Common myeloid progenitor, CD34-positive (primary cell): ENCODE results near the gene TMEM175.

Experiments used
- CTCF ChIA-PET: fragments of 350-600 bp; sonication (Branson Sonifier 250); formaldehyde crosslinking; loops from one replicate; lab custom pipeline; 2021; ENCODE audit warnings: antibody characterized with exemption; lab: Charles Lee
- POLR2A ChIA-PET: fragments of 350-600 bp; sonication (Branson Sonifier 250); formaldehyde crosslinking; loops from one replicate; lab custom pipeline; 2021; ENCODE audit warnings: antibody characterized with exemption; lab: Charles Lee
- DNase-seq, 3 donors: peaks; one replicate each; pipeline versions ENCODE4 v3.0.0 to v3.0.0-alpha.2; 2013
- H3K27ac ChIP-seq, 2 experiments: 1 replicate in 1 of 2; 2 replicates in 1 of 2; pipeline ENCODE4 v1.7.0; 2013; ENCODE audit warnings: inconsistent platforms in 2 of 2, low read length in 2 of 2, mild to moderate bottlenecking in 2 of 2, low read depth in 1 of 2, moderate library complexity in 1 of 2; ENCODE audit not compliant: severe bottlenecking in 2 of 2, insufficient read depth in 1 of 2, poor library complexity in 1 of 2
- H3K27me3 ChIP-seq, 5 experiments: replicated peaks in 2 of 5; 1 replicate in 3 of 5; 2 replicates in 2 of 5; pipeline versions ENCODE4 v1.6.1 to v1.7.0; 2013; ENCODE audit warnings: low read length in 4 of 5, mild to moderate bottlenecking in 2 of 5, moderate library complexity in 2 of 5, inconsistent platforms in 1 of 5; ENCODE audit not compliant: insufficient read depth in 5 of 5, control insufficient read depth in 4 of 5
- H3K36me3 ChIP-seq, 4 experiments: 1 replicate in 2 of 4; 2 replicates in 2 of 4; pipeline versions ENCODE4 v1.6.1 to v1.7.0; 2013; ENCODE audit warnings: low read length in 3 of 4, control low read depth in 1 of 4, mild to moderate bottlenecking in 1 of 4; ENCODE audit not compliant: control insufficient read depth in 4 of 4, insufficient read depth in 4 of 4
- H3K4me1 ChIP-seq, 4 experiments: 1 replicate in 3 of 4; 2 replicates in 1 of 4; pipeline versions ENCODE4 v1.6.1 to v1.7.1; 2013; ENCODE audit warnings: low read length in 3 of 4, mild to moderate bottlenecking in 3 of 4, control low read depth in 1 of 4, inconsistent platforms in 1 of 4, moderate library complexity in 1 of 4; ENCODE audit not compliant: control insufficient read depth in 4 of 4, insufficient read depth in 4 of 4; ENCODE audit errors: control extremely low read depth in 1 of 4
- H3K4me3 ChIP-seq, 7 experiments: 1 replicate in 4 of 7; 2 replicates in 3 of 7; pipeline versions ENCODE4 v1.5.1 to v1.7.0; 2013; ENCODE audit warnings: mild to moderate bottlenecking in 7 of 7, low read length in 6 of 7, moderate library complexity in 6 of 7, inconsistent platforms in 2 of 7, low read depth in 2 of 7, control low read depth in 1 of 7; ENCODE audit not compliant: insufficient read depth in 4 of 7, control insufficient read depth in 1 of 7; ENCODE audit errors: extremely low read depth in 1 of 7
- H3K9me3 ChIP-seq, 5 experiments: 1 replicate in 4 of 5; 2 replicates in 1 of 5; pipeline versions ENCODE4 v1.6.1 to v1.7.1; 2013; ENCODE audit warnings: low read length in 4 of 5, mild to moderate bottlenecking in 2 of 5, inconsistent platforms in 1 of 5, low read depth in 1 of 5, moderate library complexity in 1 of 5; ENCODE audit not compliant: control insufficient read depth in 4 of 5, insufficient read depth in 2 of 5; ENCODE audit errors: control extremely low read depth in 1 of 5
- WGBS: methylation state at CpG from one replicate; pipeline ENCODE4 v1.1.5; 2013; ENCODE audit not compliant: insufficient coverage; 5-methylcytosine and 5-hydroxymethylcytosine counted together

The TMEM175 gene

DNA sequence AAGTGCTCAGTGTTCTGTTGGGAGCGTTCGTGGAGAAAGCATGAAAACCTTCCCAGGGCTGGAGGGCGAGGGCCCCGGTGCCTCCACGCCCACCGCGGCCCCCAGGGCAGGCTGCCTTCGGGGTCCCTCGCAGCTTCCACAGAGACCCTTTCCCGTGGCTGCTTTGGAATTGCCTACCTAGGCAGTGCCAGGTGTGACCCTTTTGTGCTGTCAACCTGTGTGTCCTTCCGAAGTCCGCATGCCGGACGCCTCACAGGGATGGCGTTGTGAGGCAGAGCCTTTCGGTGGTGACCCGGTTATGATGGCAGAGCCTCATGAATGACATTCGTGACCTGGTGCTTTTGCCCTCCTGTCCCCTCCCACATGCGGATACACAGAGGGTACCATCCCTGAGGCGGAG, 17.4 kb downstream of the TMEM175 start:
- no peaks in the 10 kb centered on the region for H3K27me3 ChIP-seq
- no peak overlapping the region for H3K27ac ChIP-seq
- 98% methylated on average over 15 of the region's 20 CpGs for WGBS
- ChIA-PET POLR2A (no interaction called here), CTCF (interaction anchor here (2.1 kb wide), 1 partner anchor 38 kb away, joined by 4 read pairs; no protein-coding TSS in a partner anchor)
- no peak overlapping the region for H3K4me3 ChIP-seq
- peaks cover 0 to 10% (median 0%) of the 10 kb centered on the region in 4 experiments for H3K36me3 ChIP-seq
- H3K4me1 ChIP-seq, result peaks cover 0 to 8% (median 1%) of the 10 kb centered on the region in 4 experiments
- no peak for DNase-seq
- no peaks in the 10 kb centered on the region for H3K9me3 ChIP-seq

DNA sequence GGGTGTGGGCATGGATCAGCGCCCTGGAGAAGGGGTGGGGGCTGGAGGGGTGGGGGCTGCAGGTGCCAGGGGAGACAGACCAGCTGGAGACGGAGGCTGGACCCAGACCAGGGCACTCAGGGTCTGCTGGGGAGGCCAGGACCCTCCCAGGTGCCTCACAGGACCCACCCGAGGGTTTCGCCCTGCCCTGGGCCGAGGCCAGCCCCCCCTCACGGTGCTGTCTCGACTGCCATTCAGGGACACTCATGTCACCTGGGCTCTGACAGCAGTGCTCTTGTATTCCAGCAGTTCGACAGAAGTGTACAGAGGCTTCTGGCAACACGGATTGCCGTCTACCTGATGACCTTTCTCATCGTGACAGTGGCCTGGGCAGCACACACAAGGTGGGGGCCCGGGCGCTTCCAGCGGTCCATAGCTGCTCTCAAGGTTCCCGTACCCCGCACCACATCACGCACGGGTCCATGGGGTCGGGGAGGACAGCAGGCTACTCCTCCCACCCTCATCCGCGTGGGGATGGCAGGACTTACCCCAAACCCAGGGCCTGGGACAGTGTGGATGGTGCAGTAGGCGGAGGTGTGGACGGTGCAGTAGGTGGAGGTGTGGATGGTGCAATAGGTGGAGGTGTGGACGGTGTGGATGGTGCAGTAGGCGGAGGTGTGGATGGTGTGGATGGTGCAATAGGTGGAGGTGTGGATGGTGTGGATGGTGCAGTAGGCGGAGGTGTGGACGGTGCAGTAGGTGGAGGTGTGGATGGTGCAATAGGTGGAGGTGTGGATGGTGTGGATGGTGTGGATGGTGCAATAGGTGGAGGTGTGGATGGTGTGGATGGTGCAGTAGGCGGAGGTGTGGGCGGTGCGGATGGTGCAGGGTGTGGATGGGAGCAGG, 18.1 kb downstream of the TMEM175 start:
- POLR2A ChIA-PET, result no interaction called here

DNA sequence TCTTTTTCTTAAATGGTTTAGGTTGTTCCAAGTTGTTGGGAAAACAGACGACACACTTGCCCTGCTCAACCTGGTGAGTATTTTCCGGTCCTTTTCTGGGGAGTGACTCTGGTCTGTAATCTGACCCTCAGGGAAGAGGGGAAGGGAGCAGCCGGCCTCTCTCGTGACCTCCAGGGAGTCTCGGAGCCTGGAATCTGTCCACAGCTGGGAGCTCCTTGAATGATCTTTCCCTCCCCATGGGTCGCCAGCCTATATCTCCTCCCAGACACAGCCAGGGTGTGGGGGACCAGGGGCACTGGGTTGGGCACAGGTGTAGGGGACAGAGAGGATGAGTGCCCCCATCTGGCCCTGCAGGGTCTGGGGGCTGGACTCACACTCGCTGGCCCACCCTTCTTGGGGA, 18.9 kb downstream of the TMEM175 start:
- DNase-seq, result no peak
- Histone ChIP-seq H3K36me3 (peaks cover 0 to 18% (median 0%) of the 10 kb centered on the region in 4 experiments), H3K27me3 (no peaks in the 10 kb centered on the region), H3K4me3 (no peak overlapping the region), H3K9me3 (no peaks in the 10 kb centered on the region), H3K4me1 (peaks cover 0 to 8% (median 1%) of the 10 kb centered on the region in 4 experiments), H3K27ac (no peak overlapping the region)
- ChIA-PET POLR2A (no interaction called here), CTCF (interaction anchor here (2.1 kb wide), 1 partner anchor 36 kb away, joined by 4 read pairs; no protein-coding TSS in a partner anchor)
- WGBS, result 98% methylated on average over 4 of the region's 7 CpGs

More for the DNA sequence above, 18.1 kb downstream of the TMEM175 start:
- Histone ChIP-seq H3K4me3 (no peak overlapping the region), H3K4me1 (peaks cover 0 to 8% (median 1%) of the 10 kb centered on the region in 4 experiments), H3K27ac (no peak overlapping the region), H3K9me3 (no peaks in the 10 kb centered on the region), H3K27me3 (no peaks in the 10 kb centered on the region), H3K36me3 (peaks cover 0 to 14% (median 0%) of the 10 kb centered on the region in 4 experiments)
- DNase-seq, result no peak
- 86% methylated on average over 16 of the region's 30 CpGs for WGBS
- CTCF ChIA-PET, result interaction anchor here (2.1 kb wide), 1 partner anchor 37 kb away, joined by 4 read pairs; no protein-coding TSS in a partner anchor

DNA sequence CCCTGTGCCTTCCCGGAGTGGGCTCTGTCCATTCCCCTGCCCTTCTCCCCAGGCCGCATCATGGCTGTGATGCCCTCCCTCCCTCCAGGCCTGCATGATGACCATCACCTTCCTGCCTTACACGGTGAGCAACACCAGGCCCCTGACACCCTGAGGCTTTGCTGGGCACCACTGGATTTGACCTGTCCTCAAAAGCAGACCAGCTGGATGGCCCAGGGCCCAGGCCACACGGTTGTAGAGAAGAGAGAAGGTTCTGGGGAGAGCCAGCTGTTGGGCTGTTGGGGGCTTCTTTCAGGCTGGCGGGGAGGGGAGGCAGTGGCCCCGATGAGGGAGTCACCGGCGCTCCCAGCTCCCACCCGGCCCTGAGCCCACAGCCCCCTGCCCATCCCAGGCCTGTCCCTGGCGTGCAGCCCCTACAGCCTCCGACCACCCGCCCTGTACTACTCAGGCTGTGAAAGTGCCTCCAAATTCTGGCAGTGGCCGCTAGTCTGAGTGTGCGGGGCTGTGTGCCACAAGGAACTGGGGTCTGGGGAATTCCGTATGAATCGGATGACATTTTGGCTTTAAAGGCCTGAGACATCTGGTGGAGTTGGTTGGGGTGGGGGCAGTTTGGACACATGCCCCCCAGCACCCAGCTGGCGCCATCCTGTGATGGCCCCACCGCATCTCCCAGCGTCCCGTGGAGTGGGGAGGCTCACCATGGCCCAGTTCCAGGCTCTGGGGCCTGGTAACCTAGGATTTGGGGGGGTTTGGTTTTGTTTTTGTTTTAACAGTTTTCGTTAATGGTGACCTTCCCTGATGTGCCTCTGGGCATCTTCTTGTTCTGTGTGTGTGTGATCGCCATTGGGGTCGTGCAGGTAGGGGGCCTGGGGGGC, 19.6 kb downstream of the TMEM175 start:
- WGBS, result 95% methylated on average over 16 of the region's 23 CpGs
- H3K4me3 ChIP-seq, result no peak overlapping the region
- no peak for DNase-seq
- no peaks in the 10 kb centered on the region for H3K9me3 ChIP-seq
- H3K4me1 ChIP-seq, result peaks cover 0 to 4% (median 0%) of the 10 kb centered on the region in 4 experiments
- no peak overlapping the region for H3K27ac ChIP-seq
- H3K27me3 ChIP-seq, result no peaks in the 10 kb centered on the region
- ChIA-PET POLR2A (no interaction called here), CTCF (no interaction called here)
- H3K36me3 ChIP-seq, result peaks cover 0 to 18% (median 0%) of the 10 kb centered on the region in 4 experiments

DNA sequence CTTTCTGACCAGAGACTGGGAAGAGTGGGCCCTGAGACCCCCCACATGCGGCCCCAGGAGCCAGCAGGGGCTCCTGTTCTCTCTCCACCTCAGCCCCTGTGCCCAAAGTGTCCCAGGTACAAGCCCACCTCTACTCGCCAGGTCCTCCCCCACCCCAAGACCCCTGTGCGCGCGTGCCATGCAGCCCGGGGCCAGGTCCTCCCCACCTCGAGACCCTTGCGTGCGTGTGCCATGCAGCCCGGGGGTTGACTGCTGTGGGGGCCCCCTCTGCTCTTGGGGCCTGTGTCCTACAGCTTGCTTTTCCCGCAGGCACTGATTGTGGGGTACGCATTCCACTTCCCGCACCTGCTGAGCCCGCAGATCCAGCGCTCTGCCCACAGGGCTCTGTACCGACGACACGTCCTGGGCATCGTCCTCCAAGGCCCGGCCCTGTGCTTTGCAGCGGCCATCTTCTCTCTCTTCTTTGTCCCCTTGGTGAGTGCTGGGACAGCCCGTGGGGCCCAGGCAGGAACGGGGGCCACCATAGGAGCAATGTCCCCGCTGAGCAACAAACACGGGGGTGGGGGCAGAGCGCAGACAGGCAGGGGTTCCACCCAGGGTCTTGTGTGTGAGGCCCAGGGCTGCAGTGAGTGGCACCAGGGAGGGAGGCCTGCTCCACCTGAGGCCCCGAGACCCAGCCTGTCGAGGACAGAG, 20.8 kb downstream of the TMEM175 start:
- CTCF ChIA-PET, result interaction anchor here (0.6 kb wide), 1 partner anchor 62 kb away, joined by 3 read pairs; no protein-coding TSS in a partner anchor
- peaks cover 0 to 22% (median 7%) of the 10 kb centered on the region in 4 experiments for H3K36me3 ChIP-seq
- no peak overlapping the region for H3K4me3 ChIP-seq
- 97% methylated on average over 27 of the region's 28 CpGs for WGBS
- POLR2A ChIA-PET, result no interaction called here
- no peak for DNase-seq
- H3K27ac ChIP-seq, result no peak overlapping the region
- H3K27me3 ChIP-seq, result no peaks in the 10 kb centered on the region
- no peaks in the 10 kb centered on the region for H3K4me1 ChIP-seq
- no peaks in the 10 kb centered on the region for H3K9me3 ChIP-seq

DNA sequence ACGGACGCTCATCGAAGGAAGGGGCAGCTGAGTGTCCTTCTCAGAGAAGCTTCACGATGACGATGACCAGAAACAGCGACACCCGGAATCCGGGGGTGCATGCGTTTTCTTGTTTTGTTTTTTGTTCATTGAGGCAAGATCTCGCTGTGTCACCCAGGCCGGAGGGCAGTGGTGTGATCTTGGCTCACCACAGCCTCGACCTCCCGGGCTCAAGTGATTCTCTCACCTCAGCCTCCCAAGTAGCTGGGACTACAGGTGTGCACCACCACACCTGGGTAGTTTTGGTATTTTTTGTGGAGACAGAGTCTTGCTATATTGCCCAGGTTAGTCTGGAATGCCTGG, 21.3 kb downstream of the TMEM175 start:
- WGBS, result 97% methylated on average over 13 of the region's 13 CpGs
- Histone ChIP-seq H3K4me1 (no peaks in the 10 kb centered on the region), H3K36me3 (peaks cover 0 to 24% (median 10%) of the 10 kb centered on the region in 4 experiments), H3K4me3 (no peak overlapping the region), H3K9me3 (no peaks in the 10 kb centered on the region), H3K27ac (no peak overlapping the region), H3K27me3 (no peaks in the 10 kb centered on the region)
- CTCF ChIA-PET, result interaction anchor here (1.0 kb wide), 1 partner anchor 42 kb away, joined by 4 read pairs; no protein-coding TSS in a partner anchor
- no peak for DNase-seq
- POLR2A ChIA-PET, result no interaction called here
